Ureter (tissue), 1 donor: Measurements from ENCODE around the gene DNAI1. TPM values are rescaled to one million over a fixed set of nuclear protein-coding genes. Genes with fewer than 3 reads are reported as not detected.
"Not testable (repeated sequence)": the region's sequence is repeated elsewhere in the genome, so short reads cannot be mapped to it uniquely, and the experiment has no call there.

Experiments used
- DNase-seq: peaks from one replicate; pipeline ENCODE4 v3.0.0-alpha.2; 2020; ENCODE audit warnings: low spot score
- total RNA-seq: library from RNA; stranded (reverse); gene quantifications from one replicate; pipeline ENCODE4 v1.2.4, GENCODE V29; 2023
- donor health status: DM: yes; HTN: yes; CAD: no.

The DNAI1 gene
- not detected for total RNA-seq

DNA sequence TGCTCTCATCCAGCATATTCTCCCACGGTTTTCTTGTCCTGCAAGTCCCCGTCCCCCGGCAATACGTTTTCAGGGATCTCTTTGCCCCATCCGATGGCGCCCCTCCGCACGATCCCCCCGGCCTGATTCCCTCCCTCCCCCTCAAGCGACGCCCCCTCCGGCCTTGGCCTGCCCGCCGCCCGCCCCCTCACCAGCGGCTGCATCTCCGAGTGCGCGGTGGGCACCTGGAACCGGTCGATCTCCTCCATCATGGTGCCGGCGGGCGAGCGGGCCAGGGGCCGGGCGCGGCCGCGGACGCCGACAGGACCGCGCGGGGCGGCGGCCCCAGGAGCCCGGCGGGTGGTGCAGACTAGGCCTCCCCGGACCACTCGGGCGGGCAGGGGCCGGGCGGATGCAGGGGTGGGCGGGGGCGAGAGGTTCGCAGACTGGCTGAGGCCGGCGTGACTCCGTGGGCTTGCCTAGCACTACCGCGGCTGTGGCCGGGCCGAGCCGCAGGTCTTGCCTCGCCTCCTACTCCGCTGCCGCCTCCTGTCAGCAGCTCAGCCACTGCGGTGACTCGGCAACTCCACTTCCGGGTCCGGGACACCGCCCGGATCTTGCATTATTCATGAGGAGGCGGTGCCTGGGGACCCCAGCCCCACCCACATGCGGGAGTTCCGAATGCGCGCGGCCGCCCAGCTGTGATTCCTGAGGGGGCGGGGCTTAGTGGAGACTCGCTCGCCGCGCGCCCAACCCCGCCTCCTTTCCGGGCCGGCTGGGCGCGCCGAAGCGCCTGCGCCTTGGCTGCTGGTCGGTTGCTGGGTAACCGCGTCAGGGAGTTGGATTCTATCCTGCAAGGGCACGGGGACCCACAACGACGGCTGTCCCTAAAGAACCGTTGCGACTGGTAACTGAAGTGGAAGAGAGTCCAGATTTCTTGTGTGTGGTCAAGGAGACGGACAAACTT is at the start of gene DNAI1, which contains the start of gene FAM219A:
Gene DNAI1, plus strand, starts transcription at position 793 of the 946 bp plus-strand sequence. CDS start 201 bp downstream, outside the sequence.
Gene FAM219A, minus strand, starts transcription at position 558 of the 946 bp plus-strand sequence. Its CDS starts 307 bp downstream, at position 251.
- DNase-seq: peak; percentile 99

DNA sequence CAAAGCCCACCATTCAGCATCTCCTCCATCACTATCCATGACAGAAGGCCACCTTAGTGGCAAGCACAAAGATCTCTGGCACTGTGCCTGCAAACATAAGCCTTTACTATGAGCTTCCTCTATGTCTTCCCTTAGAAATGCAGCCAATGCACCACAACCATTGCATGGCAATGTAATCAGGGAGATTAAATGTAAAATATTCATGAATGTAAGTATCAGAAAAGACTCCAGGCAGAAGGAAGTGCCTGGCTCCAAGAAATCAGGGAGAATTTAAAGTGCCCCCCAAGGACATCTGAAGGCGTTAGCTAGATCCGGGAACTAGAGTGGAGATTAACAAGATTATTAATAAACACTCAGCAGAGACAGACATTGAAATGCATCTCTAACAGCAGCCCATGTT is 49.5 kb upstream of the DNAI1 start:
- DNase-seq: no peak

DNA sequence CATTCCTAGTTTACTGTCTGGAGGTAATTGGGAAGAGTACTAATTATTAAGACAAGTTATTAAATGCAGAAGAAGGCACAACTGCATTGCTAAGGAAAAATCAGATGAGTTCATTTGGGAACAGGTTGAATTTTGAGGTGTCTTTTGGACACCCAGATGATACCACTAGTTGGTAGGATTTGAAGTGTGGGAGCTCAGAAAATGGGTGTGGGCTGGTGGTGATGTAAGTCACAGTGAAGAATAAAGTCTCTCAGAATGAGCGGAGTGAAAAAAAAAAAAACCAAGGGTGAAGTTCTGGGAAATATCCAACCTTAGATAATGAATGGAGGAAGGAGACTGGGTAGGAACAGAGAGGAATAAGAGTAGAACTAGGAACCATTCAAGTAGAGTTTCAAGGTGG is 46.3 kb upstream of the DNAI1 start:
- no peak for DNase-seq

DNA sequence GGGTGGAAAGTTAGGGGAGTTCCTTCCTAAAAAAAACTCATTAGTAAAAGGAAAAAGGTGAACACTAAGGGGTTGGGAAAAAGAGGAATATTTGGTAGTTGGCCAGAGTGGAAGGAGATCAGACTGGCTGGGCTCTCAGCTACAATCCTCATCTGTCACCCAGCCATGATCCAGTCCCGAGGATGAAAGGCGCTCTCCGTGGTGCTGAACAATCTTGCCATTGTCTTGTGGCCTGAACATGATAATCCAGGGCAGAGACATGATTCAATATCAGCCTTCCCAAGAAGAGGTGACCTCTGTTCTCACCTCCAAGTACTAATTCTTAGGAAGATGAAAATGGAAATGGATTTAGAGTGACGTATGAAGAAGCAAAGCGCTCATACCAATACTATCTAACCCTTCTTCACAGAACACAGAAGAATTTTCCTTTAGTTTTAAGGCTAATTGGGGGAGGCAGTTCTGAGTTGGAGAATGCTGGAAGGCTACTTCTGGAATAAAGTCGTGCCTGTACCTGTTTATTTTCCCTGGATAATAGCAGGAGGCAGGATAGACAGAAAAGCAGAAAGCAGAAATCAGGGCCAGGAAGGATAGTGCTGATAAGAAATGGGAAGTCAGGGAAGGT is 45.3 kb upstream of the DNAI1 start:
- no peak for DNase-seq

DNA sequence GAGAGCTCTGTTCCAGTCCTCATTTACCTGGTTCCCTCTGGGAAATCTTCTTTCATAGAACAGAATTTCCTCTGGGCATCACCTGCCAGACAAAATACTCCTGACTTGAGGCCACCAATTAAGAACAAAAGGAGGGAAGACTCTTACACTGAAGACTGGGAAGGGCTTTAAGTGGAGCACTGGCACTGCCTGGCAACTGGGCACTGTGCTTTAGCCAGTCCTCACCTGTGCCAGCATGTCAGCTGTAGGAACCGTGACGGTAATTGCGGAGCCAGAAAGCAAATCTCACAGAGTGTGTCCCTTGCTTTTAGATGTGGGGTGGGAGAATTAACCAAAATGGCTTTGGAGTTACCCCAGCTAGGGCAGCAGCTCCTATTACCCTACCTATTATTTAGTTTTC is 40.9 kb upstream of the DNAI1 start:
- DNase-seq: no peak

DNA sequence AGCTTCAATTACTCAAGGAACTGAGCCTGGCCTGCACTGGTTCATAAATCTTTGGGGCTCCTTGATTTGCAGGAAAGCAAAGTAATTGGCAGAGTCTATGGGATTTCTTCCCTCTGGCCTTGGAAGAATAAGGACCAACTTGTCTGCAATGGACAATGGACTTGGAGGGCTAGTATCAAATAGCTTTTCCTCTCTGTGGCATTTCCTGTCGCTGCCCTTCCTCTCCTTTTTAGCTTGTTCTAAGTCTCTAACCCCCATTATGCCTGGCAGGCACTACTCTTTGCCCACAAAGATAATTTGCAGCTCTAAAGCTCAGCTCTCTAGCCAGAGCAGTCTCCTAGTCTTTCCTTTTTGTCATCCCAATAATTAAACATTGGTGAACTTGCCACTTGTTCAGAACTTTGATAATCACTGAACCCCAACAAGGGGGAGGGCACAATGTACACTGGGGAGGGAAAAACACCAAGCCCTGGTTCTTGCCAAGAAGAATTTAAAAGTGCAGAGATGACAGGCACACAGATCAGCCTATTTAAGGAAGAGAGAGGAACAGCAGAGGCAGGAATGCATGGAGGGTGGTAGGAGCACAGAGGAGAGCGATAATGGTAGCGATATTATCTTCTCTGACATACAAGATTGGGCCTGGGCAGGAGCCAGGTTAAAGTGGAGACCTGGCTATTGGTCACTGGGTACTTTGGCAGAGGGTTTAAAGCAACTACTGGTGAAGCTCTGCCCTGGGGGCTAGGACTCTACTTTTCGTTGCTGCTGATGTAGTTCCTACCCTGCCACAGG is 38.7 kb upstream of the DNAI1 start:
- DNase-seq: no peak

DNA sequence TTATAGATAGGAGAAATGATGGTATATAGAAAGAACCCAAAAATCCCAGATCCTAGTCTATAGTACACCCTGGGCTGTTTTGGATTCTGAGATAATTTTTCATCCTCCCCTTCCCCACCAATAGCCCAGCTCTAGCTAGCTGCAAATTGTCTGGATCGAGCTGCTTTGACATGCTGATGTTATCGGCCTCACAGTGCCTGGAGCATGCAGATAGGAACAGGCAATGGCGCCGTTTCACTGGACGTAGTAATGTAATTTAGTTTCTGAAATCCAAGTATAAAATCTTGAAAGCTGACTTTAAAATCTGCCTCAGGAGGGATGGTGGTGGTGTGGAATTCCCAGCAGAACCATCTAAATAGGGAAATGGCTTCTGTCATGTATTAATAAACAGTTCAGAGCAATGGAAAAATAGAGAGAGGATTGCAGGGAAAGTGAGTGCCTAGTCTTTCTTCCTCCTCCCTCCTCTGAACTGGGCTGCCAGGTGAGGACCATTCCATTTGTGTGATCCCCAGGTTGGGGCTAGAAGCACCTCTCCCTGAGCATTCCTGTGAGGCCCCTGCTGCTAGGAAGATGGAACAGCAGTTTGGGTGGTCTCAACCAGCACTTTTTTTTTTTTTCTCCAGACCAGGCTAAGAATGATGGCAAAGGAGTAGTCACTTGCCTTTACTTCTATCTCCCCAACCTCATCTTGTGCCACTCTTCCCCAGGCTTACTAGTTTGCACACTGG is 32.1 kb upstream of the DNAI1 start:
- no peak for DNase-seq

DNA sequence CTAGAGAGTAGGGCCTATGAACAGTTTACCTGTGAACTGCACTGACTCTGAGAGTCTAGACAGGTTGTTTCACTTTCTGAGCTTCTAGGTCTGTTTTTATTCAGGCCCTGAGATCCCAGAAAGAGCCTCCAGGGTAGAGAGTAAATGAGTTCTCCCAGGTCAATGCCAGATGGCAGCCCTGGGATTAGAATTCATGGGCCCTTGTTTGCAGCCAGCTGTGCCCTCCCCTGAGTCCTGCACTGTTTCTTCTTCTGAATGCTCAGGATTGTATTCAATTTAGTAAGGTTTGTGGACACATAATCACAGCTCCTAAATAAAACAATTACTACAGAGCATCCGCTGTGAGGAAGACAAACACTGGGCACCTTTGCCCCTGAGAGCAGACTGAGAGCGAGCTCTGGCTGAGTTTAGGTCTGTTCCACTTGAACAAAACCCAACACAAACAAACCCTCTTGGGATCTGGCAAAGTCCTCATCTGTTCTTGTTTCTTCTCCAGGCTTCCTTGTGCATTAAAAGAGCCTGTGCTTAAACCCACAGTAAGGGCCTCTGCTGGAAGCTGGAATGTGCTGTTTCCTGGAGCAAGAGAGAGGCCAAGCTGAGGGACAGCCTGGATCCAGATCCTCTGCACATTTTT is 30.2 kb upstream of the DNAI1 start:
- DNase-seq: no peak

DNA sequence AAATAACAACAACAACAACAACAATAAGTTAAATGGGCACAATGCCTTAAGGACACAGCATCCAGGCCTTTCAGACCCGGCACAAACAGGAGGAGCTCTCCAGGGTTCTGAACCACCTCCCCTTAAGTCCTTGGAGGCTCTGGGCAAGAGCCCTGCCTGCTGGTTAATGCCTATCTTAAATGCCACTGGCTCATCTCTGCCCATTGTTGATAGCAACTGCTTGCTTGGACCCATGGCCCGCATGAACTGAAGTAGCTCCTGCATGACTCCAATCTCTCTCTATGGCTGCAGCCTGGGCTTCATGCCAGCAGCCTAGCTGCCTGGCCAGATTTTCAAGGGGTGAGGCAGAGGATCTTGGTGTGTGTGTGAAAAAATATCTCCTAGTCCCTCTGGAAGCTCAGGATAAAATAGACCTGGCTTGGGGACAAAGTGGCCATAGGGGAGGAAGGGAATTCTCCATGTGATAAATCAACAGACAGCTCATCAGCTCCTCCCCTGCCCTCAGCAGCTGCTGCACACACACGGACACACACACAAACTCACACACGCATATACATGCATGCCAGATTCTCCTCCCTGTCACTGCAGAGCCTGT is 27.7 kb upstream of the DNAI1 start:
- peak; percentile 60 for DNase-seq

DNA sequence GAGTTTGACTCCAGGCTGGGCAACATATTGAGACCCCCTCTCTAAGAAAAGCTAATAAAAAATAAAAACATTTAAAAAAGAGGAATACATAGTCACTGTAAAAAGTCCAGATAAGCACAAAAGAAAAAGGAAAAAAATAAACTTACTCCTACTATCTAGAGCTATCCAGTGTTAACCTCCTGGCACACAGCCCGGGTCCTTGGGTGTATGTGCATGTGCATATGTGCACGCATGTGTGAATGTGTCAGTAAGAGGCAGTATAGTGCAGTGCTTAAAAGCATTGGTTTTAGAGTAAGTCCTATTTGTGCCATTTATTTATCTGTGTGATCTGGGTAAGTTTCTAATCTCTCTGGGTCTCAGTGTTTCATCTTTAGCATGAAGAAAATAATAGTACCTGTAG is 26.9 kb upstream of the DNAI1 start:
- no peak for DNase-seq

DNA sequence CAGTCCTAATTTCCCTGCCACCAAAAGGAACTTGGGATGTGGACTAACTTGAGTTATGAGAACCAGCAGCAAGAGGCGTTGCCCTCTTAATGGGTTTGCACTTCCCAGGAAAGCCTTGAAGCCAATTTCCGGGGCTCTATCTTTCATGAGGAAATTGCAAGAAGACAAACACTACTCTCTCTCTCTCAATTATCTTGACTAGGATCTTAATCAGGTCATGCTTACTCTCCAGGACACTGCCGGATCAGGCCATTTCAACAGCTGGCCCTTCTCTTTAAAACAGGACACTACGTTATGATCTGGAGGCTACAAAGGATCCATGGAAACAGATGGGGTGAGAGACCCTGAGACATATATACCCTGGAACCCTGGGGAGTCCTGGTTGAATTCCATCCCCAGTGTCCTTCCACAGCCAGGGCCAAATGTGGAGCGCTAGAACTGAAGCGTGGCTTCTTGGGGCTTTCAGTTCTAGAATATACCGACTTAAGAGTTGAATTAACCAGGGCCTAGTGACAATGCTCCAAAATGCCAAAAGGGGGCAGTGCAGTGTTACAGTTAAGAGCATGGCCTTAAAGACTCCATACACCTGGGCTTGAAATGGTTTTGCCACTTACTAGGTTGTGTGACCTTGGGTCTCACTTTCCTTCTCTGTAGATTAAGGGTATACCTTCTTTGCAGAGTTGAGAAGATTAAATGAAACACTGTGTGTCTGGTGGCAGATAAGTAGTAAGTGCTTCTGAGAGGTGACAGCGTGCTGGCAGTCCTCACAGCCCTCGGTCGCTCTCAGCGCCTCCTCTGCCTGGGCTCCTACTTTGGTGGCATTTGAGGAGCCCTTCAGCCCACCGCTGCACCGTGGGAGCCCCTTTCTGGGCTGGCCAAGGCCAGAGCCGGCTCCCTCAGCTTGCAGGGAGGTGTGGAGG is 21.3 kb upstream of the DNAI1 start:
- peak; percentile 60 for DNase-seq

DNA sequence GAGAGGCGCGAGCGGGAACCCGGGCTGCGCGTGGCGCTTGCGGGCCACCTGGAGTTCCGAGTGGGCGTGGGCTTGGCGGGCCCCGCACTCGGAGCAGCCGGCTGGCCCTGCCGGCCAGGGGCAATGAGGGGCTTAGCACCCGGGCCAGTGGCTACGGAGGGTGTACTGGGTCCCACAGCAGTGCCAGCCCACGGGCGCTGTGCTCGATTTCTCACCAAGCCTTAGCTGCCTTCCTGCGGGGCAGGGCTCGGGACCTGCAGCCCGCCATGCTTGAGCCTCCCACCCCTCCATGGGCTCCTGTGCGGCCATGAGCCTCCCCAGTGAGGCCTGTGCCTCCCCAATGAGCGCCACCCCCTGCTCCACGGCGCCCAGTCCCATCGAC is 20.7 kb upstream of the DNAI1 start:
- not testable (repeated sequence) for DNase-seq

DNA sequence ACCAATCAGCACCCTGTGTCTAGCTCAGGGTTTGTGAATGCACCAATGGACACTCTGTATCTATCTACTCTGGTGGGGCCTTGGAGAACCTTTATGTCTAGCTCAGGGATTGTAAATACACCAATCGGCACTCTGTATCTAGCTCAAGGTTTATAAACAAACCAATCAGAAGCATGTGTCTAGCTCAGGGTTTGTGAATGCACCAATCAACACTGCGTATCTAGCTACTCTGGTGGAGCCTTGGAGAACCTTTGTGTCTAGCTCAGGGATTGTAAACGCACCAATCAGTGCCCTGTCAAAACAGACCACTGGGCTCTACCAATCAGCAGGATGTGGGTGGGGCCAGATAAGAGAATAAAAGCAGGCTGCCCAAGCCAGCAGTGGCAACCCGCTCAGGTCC is 20.1 kb upstream of the DNAI1 start:
- DNase-seq: not testable (repeated sequence)

DNA sequence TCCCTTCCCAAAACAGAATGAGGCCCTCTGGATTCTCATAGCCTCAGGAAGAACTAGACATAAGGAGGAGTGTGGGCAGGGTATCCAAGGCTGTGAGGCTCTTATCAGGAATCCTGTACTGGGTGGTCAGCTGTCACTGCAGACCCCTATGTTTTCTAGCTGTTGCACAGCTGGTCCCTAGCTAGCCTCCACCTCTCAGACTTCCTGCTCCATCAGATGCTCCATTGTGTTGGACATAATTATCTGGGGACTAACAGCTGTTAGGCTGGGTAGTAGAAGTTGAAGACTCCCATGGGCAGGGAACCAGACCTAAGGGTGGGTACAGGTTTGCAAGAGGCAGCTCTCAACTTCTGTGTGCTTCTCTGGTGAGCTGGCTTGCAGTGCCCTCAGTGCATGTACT is 18.6 kb upstream of the DNAI1 start:
- DNase-seq: no peak

DNA sequence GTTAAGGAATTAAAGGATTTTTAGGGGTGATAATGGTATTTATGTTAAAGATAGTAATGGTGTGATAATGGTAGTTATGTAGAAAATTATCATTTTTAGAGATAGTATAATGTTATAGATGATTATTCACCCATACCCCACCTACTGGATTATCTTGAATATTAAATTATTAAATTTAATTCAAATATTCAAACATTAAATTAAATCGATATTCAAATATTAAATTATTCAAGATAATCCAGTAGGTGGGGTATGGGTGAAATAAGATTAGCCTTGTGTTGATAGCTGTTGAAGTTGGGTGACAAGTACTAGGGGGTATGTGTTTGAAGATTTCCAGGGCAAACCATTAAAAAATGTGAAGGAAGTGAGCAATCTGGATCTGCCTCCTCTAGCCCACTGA is 15.8 kb upstream of the DNAI1 start:
- DNase-seq: no peak

DNA sequence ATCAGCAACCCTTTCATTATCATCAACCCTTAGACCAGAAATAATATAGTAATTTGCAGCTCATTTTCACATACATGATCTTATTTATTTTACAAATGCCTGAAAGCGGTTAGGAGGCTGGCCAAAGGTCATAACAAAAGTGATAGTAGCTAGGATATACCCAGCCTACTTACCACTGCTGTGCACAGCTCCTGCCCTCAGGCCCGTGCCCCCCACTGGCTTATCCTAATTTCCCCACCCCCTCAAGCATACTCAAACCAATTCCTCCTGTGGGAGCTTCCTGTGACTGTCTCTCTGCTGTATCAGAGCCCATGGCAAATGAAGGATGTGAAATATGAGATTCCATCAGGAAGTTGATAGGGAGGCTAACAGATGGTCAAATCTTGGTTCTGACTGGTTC is 15.1 kb upstream of the DNAI1 start:
- no peak for DNase-seq

DNA sequence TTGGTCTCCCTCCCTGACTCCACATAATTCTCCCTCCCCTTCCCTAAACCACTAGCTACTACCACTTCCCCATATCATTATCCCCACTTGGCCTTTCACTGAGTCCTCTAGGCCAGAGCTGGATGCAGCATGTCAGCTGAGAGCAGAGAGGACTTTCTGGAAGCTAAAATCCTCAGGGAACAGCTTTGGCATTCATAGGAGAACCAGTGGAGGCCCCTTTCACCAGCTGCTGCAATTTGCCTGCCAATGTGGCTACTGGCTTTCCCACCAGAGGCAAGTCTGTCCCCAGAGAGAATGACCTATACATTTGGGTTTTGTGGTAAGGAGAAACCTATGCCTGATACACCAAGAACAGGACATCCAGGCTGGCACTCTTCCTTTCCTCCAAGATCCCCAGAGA is 14.6 kb upstream of the DNAI1 start:
- DNase-seq: no peak

DNA sequence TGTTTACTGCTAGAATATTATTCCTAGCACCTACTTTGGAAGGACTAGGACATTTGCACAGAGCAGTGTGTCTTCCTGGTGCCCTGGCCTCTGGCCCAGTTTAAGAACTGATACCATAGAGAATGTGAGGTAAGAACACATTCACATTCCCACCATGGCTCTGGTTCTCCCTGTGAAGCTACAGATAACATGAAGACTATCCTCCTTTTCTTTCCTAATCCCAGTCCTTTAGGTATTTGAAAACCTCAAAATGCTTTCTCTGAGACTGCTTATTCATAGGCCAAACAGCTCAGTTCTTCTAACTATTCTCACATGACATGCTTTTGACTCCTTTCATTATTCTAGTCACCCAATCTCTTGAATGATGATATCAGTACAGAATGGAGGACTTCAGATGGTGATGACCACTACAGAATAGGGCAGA is 12.1 kb upstream of the DNAI1 start:
- DNase-seq: no peak

DNA sequence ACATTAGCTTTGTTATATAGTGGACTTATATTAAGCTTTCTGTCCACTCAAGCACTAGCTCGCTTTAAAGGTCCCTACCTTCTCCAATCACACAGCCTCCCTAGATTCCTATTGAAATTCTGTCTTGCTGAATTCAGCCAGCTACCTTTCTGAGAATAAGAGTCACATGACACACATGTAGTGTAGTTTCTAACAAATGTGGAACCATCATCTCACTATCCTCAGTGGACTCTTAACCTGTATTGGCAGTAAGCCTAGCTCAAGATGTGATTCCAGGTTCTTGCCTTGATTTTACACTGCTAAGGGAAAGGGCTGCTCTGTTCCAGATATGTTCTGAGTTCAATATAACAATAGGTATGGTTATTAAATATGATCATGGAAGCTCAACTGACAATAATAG is 11.7 kb upstream of the DNAI1 start:
- DNase-seq: no peak

DNA sequence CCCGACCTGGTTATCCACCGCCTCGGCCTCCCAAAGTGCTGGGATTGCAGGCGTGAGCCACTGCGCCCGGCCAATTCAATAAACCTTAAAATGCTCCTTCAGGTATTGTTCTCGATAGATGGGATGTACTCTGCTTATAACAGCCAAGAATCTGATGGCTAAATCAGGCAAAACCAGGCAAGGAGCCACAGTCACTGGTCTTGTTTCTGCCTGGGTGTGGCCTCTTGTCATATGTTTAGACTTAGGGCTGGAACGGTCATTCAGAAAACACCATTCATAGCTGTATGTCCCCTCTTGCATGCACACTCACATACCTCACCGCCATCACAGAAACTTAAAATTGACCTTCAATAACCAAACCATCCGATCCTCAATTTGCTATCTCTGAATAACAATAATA is 8.0 kb upstream of the DNAI1 start:
- no peak for DNase-seq
